ENCODE measurements around the gene ARIH2. TPM values are rescaled to one million over a fixed set of nuclear protein-coding genes. Genes with fewer than 3 reads are reported as not detected.

The ARIH2 gene
- total RNA-seq, 1 experiment from 2014 or later, result 77.0 TPM

DNA sequence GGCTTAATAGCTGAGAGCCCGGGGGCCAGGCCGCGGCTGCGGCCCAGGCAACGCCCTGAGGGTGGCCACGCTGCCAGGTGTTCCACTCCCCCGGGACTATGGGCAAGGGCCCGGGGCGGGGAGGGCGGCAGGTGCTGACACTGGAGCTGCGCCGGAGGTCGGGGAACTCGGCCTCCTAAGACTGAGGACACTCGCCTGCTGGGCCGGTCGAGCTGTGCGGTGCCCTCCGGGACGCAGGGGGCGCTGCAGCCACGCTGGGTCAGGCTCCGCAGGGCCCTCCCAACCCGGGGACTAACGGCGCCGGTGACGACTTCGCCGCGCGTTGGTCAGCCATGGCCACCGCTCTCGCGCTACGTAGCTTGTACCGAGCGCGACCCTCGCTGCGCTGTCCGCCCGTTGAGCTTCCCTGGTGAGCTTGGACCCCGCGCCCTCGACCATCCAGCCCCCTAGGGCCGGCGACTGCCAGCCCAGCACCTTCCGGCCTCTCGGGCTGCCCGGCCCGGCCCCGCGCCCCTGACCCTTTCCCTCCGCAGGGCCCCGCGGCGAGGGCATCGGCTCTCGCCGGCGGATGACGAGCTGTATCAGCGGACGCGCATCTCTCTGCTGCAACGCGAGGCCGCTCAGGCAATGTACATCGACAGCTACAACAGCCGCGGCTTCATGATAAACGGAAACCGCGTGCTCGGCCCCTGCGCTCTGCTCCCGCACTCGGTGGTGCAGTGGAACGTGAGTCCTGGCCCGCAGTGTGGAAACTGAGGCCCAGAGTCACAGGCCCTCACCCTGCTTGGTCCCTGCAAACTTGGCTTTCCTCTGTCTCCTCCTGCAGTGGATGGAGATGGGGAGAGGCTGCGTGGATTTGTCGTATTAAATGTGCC lies 103.4 kb downstream of the ARIH2 start, which contains the start of gene NDUFAF3:
TSS of gene NDUFAF3 (plus strand) at position 309 of the 875 bp plus-strand sequence. CDS start at position 333, 24 bp downstream.
- H3K4me1 ChIP-seq (ENCODE audit: control insufficient read depth, insufficient read depth, low read length), result peaks cover 26% of the 10 kb centered on the region
- peaks cover 9% of the 10 kb centered on the region for H3K36me3 ChIP-seq (ENCODE audit: control insufficient read depth, insufficient read depth, low read length)
- CTCF ChIA-PET, result interaction anchor here (1.5 kb wide), 1 partner anchor 34 kb away, joined by 4 read pairs; no protein-coding TSS in a partner anchor
- no peak for TF ChIP-seq SIN3A (IDR thresholded peaks at IDR 0.05; ENCODE audit: borderline replicate concordance, insufficient read depth, low read depth, low read length)
- TF ChIP-seq POLR2AphosphoS5 (IDR thresholded peaks at IDR 0.05; ENCODE audit: low read depth, low read length), result peak; percentile 11
- 0 out of 2 replicates have a peak, but pooled peaks have one; percentile 21 for TF ChIP-seq TCF7L2 (IDR thresholded peaks at IDR 0.05; ENCODE audit: low read depth, low read length)
- TF ChIP-seq, protein P1, sequence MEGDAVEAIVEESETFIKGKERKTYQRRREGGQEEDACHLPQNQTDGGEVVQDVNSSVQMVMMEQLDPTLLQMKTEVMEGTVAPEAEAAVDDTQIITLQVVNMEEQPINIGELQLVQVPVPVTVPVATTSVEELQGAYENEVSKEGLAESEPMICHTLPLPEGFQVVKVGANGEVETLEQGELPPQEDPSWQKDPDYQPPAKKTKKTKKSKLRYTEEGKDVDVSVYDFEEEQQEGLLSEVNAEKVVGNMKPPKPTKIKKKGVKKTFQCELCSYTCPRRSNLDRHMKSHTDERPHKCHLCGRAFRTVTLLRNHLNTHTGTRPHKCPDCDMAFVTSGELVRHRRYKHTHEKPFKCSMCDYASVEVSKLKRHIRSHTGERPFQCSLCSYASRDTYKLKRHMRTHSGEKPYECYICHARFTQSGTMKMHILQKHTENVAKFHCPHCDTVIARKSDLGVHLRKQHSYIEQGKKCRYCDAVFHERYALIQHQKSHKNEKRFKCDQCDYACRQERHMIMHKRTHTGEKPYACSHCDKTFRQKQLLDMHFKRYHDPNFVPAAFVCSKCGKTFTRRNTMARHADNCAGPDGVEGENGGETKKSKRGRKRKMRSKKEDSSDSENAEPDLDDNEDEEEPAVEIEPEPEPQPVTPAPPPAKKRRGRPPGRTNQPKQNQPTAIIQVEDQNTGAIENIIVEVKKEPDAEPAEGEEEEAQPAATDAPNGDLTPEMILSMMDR (IDR thresholded peaks at IDR 0.05), result peak; percentile 92
- TF ChIP-seq, protein P2, sequence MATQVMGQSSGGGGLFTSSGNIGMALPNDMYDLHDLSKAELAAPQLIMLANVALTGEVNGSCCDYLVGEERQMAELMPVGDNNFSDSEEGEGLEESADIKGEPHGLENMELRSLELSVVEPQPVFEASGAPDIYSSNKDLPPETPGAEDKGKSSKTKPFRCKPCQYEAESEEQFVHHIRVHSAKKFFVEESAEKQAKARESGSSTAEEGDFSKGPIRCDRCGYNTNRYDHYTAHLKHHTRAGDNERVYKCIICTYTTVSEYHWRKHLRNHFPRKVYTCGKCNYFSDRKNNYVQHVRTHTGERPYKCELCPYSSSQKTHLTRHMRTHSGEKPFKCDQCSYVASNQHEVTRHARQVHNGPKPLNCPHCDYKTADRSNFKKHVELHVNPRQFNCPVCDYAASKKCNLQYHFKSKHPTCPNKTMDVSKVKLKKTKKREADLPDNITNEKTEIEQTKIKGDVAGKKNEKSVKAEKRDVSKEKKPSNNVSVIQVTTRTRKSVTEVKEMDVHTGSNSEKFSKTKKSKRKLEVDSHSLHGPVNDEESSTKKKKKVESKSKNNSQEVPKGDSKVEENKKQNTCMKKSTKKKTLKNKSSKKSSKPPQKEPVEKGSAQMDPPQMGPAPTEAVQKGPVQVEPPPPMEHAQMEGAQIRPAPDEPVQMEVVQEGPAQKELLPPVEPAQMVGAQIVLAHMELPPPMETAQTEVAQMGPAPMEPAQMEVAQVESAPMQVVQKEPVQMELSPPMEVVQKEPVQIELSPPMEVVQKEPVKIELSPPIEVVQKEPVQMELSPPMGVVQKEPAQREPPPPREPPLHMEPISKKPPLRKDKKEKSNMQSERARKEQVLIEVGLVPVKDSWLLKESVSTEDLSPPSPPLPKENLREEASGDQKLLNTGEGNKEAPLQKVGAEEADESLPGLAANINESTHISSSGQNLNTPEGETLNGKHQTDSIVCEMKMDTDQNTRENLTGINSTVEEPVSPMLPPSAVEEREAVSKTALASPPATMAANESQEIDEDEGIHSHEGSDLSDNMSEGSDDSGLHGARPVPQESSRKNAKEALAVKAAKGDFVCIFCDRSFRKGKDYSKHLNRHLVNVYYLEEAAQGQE (IDR thresholded peaks at IDR 0.05; ENCODE audit: insufficient read depth in 1 of 2, low read depth in 2 of 2, low read length in 1 of 2), result no peak
- peak within 1 kb of the TSS; percentile 71 to 90 for H3K4me3 ChIP-seq (ENCODE audit: low read depth in 2 of 2, low read length in 2 of 2)
- POLR2A ChIA-PET, result interaction anchor here (0.5 to 1.1 kb wide), 4 partner anchors 34 to 400 kb away, joined by 5 to 11 read pairs (median 8); partner anchors contain the start of gene TMEM89
- H3K27me3 ChIP-seq (ENCODE audit: control insufficient read depth, insufficient read depth, low read length), result no peaks in the 10 kb centered on the region
- DNase-seq (ENCODE audit: low read depth, low spot score) (no peak), ATAC-seq (peak; percentile 66)
- in situ Hi-C loops (cut with HindIII; ENCODE audit: low pct_unique_long_range_greater_than_20kb, low sequenced_read_pairs) (no loop called here), intact Hi-C loops (cut with micrococcal nuclease; ENCODE audit: unreplicated experiment) (no loop called here)
- no TSS peak for BruUV-seq (replicated peaks)
- H3K9me3 ChIP-seq (ENCODE audit: control insufficient read depth, insufficient read depth, low read depth, low read length), result no peaks in the 10 kb centered on the region
- H3K27ac ChIP-seq (ENCODE audit: low read length), result peak within 1 kb of the TSS; percentile 97

DNA sequence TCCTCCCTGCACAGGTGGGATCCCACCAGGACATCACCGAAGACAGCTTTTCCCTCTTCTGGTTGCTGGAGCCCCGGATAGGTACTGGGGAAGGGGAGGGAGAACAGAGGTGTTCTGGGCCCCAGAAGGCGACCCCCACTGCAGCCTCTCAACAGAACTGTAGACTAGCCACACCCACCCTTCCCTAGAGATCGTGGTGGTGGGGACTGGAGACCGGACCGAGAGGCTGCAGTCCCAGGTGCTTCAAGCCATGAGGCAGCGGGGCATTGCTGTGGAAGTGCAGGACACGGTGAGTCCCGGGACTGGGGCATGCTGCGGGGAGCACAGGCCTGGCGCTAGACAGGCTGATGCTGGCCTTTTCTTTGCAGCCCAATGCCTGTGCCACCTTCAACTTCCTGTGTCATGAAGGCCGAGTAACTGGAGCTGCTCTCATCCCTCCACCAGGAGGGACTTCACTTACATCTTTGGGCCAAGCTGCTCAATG lies 104.1 kb downstream of the ARIH2 start:
- in situ Hi-C loops (cut with HindIII; ENCODE audit: low pct_unique_long_range_greater_than_20kb, low sequenced_read_pairs) (no loop called here), intact Hi-C loops (cut with micrococcal nuclease; ENCODE audit: unreplicated experiment) (no loop called here)
- H3K4me3 ChIP-seq (ENCODE audit: low read depth in 2 of 2, low read length in 2 of 2), result peak overlapping the region; percentile 71 to 90
- no peak for DNase-seq (ENCODE audit: low read depth, low spot score)
- POLR2A ChIA-PET, result interaction anchor here (0.5 to 1.2 kb wide), 3 partner anchors 16 to 56 kb away, joined by 5 to 9 read pairs (median 6); partner anchors contain the start of gene WDR6
- TF ChIP-seq TCF7L2 (IDR thresholded peaks at IDR 0.05; ENCODE audit: low read depth, low read length) (no peak), SIN3A (IDR thresholded peaks at IDR 0.05; ENCODE audit: borderline replicate concordance, insufficient read depth, low read depth, low read length) (no peak)
- TF ChIP-seq, protein P2 (IDR thresholded peaks at IDR 0.05; ENCODE audit: insufficient read depth in 1 of 2, low read depth in 2 of 2, low read length in 1 of 2), result no peak
- TF ChIP-seq, protein P1 (IDR thresholded peaks at IDR 0.05), result no peak
- peaks cover 9% of the 10 kb centered on the region for H3K36me3 ChIP-seq (ENCODE audit: control insufficient read depth, insufficient read depth, low read length)
- CTCF ChIA-PET, result no interaction called here
- peak overlapping the region; percentile 86 for H3K27ac ChIP-seq (ENCODE audit: low read length)
- ATAC-seq, result no peak
- no peaks in the 10 kb centered on the region for H3K9me3 ChIP-seq (ENCODE audit: control insufficient read depth, insufficient read depth, low read depth, low read length)
- H3K27me3 ChIP-seq (ENCODE audit: control insufficient read depth, insufficient read depth, low read length), result no peaks in the 10 kb centered on the region
- BruUV-seq (replicated peaks), result no TSS peak
- H3K4me1 ChIP-seq (ENCODE audit: control insufficient read depth, insufficient read depth, low read length), result peaks cover 24% of the 10 kb centered on the region; the same call in 1 of the 2 replicates
